IPS-15b (cell line): ENCODE data around the gene UAP1.

Experiments
- H3K27me3 ChIP-seq: one replicate; pipeline ENCODE4 v1.6.1; 2013; ENCODE audit warnings: low read length; ENCODE audit not compliant: control insufficient read depth, insufficient read depth
- H3K36me3 ChIP-seq: one replicate; pipeline ENCODE4 v1.6.1; 2013; ENCODE audit warnings: low read length; ENCODE audit not compliant: control insufficient read depth, insufficient read depth
- H3K4me1 ChIP-seq: one replicate; pipeline ENCODE4 v1.6.1; 2013; ENCODE audit warnings: mild to moderate bottlenecking, low read length; ENCODE audit not compliant: control insufficient read depth, insufficient read depth
- H3K4me3 ChIP-seq: one replicate; pipeline ENCODE4 v1.5.1; 2013; ENCODE audit warnings: low read depth, low read length
- H3K9ac ChIP-seq: one replicate; pipeline ENCODE4 v1.6.1; 2013; ENCODE audit warnings: low read depth, mild to moderate bottlenecking, low read length
- H3K9me3 ChIP-seq: one replicate; pipeline ENCODE4 v1.6.1; 2013; ENCODE audit warnings: mild to moderate bottlenecking, low read length; ENCODE audit not compliant: control insufficient read depth, insufficient read depth

The UAP1 gene

DNA sequence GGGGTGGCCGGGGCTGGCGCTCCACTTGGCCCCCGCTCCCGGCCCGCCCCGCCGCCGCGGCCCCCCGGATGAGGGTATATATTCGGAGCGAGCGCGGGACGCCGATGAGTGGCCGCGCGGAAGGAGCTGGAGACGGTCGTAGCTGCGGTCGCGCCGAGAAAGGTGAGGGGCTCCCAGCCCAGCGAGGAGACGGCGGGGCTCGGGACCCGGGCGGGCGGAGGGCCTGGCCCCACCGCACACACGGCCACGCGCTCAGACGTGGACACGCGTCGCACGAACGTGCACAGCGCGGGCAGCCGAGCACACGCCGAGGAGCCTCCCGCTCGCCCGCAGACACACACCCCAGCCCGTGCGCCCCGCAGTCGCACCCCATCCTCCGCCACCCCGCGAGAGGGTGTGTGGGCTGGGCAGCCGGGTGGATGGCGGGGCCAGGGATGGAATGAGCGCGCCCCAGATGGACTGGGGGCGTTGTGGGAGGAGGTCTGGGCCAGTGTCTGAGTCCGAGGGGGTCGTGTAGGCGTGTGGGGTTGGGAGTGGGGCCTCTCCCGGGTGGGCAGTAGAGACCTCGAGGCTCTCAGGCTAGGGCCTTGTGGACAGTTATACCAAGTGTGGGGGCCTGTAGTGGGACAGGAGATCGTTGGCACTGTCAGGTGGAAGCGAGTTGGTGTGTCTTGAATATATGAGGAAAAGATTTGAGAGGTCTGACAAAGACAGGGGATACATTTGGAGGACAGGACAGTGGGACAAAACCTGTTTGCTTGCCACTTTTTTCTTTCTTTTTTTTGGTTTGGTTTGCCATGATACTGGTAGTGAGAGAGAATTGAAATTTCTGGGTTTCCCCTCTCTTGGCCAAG is at the start of gene UAP1:
TSS of gene UAP1 (plus strand) at position 107 of the 854 bp plus-strand sequence. CDS start 4,347 bp downstream, outside the sequence.
- peak within 1 kb of the TSS; percentile 81 for H3K9ac ChIP-seq

GRCh38 chr1:162527314-162527713 is 34.2 kb upstream of the UAP1 start:
- Histone ChIP-seq H3K9me3 (no peaks in the 10 kb centered on the region), H3K36me3 (peaks cover 3% of the 10 kb centered on the region), H3K4me1 (peaks cover 5% of the 10 kb centered on the region), H3K9ac (no peak overlapping the region), H3K4me3 (no peak overlapping the region), H3K27me3 (no peaks in the 10 kb centered on the region)

More for the DNA sequence above, at the start of gene UAP1:
- no peaks in the 10 kb centered on the region for H3K9me3 ChIP-seq
- peaks cover 8% of the 10 kb centered on the region for H3K27me3 ChIP-seq
- H3K4me3 ChIP-seq, result peak within 1 kb of the TSS; percentile 76
- no peaks in the 10 kb centered on the region for H3K36me3 ChIP-seq
- no peaks in the 10 kb centered on the region for H3K4me1 ChIP-seq

- no peak overlapping the region for H3K4me3 ChIP-seq
- no peaks in the 10 kb centered on the region for H3K27me3 ChIP-seq
- H3K4me1 ChIP-seq, result peaks cover 5% of the 10 kb centered on the region
- H3K9ac ChIP-seq, result no peak overlapping the region
- no peaks in the 10 kb centered on the region for H3K9me3 ChIP-seq
- H3K36me3 ChIP-seq, result no peaks in the 10 kb centered on the region
These were observed 31.1 kb upstream of the UAP1 start for GRCh38 chr1:162530307-162530987.

- H3K36me3 ChIP-seq, result no peaks in the 10 kb centered on the region
- no peak overlapping the region for H3K4me3 ChIP-seq
- H3K27me3 ChIP-seq, result no peaks in the 10 kb centered on the region
- no peak overlapping the region for H3K9ac ChIP-seq
- no peaks in the 10 kb centered on the region for H3K9me3 ChIP-seq
- H3K4me1 ChIP-seq, result peaks cover 5% of the 10 kb centered on the region
These were observed 30.6 kb upstream of the UAP1 start for GRCh38 chr1:162530988-162531319.

DNA sequence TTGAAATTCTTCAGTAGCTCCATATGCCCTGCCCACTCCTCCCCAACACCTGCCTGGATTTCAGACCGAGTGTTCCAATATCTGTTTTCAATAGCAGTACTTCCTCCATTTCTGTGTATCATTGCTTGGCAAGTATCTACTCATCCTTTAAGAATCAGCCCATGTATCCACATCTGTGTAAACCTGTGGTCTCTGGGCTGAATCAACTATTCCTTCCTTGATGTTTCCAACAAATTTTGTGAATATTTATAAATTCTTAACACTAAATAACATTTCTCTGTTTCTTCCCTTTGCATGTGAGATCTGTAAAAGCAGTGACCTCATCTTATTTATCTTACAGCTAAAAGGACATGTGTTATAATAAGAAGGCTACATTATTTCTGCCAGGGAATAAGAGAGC is 26.0 kb upstream of the UAP1 start:
- Histone ChIP-seq H3K9me3 (no peaks in the 10 kb centered on the region), H3K27me3 (no peaks in the 10 kb centered on the region), H3K4me3 (no peak overlapping the region), H3K9ac (no peak overlapping the region), H3K36me3 (no peaks in the 10 kb centered on the region), H3K4me1 (peaks cover 4% of the 10 kb centered on the region)

DNA sequence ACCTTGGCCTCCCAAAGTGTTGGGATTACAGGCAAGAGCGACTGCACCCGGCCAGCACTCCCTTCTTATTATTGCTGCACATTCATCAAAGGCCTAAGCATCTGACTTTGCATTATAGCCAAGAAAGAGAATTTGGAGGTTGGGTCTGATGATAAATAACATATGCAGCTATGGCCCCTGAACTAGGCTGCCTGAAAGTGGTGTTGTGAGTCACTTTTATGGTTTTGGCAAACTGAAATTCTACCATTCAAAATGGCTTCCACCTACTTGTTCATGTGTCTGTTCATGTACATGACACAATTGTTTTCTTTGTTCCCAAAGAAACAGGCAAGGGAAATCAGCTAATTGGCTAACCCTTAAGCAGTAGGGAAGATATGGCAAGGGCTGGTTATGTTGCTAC is 25.0 kb upstream of the UAP1 start:
- Histone ChIP-seq H3K9me3 (no peaks in the 10 kb centered on the region), H3K4me1 (no peaks in the 10 kb centered on the region), H3K4me3 (no peak overlapping the region), H3K36me3 (no peaks in the 10 kb centered on the region), H3K27me3 (no peaks in the 10 kb centered on the region), H3K9ac (no peak overlapping the region)

- no peaks in the 10 kb centered on the region for H3K4me1 ChIP-seq
- no peaks in the 10 kb centered on the region for H3K9me3 ChIP-seq
- H3K36me3 ChIP-seq, result no peaks in the 10 kb centered on the region
- H3K9ac ChIP-seq, result no peak overlapping the region
- no peaks in the 10 kb centered on the region for H3K27me3 ChIP-seq
- H3K4me3 ChIP-seq, result no peak overlapping the region
These were observed 24.3 kb upstream of the UAP1 start for GRCh38 chr1:162537216-162537615.

DNA sequence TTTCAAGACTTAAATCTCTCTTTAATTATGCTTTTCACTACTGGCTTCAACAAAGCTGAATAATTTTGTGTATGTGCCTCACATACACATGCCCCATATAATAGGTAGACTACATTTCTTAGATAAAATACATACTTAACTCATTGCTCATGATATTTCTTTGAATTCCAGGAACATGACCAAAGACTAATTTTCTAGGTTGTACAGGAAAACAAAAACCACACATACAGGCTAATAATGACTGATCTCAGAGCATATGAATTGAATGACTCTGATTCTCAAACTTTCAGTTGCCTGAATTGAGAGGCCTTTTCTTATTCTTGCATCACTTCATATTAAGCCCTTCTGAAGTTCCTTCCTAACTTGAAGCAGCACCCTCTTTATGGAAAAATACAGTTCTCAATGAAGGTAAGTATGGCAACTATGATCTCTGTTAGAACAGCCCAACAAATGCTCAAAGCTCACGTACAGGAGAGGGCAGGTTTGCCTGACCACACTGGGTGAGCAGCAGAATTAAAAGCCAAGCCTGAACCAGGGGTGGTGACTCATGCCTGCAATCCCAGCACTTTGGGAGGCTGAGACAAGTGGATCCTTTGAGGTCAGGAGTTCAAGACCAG is 22.6 kb upstream of the UAP1 start:
- Histone ChIP-seq H3K4me1 (no peaks in the 10 kb centered on the region), H3K9ac (no peak overlapping the region), H3K4me3 (no peak overlapping the region), H3K27me3 (no peaks in the 10 kb centered on the region), H3K9me3 (no peaks in the 10 kb centered on the region), H3K36me3 (no peaks in the 10 kb centered on the region)

DNA sequence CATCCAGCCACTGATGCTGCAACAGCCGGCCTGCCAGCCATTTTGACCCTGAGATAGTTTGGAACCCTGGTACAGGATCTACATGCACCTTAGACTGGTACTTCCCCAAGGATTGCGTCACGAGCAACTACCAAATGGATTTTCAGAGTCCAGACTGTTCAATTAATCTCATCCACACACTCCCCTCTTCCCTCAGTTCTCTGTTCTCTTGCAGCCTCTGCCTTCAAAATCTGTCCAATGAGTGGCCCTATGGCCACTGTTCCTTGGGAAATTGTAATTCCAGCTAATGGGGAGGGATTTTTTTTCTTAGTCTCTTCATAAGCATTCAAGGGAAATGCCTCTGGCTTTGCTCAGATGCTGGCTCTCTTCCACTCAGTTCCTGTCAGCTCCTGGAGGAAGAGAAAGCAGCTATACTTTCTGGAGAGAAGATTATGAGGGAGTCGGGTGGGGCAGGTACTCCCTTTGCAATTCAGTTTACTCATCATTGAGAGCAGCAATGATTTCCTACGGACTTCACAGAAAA is 19.8 kb upstream of the UAP1 start:
- H3K4me3 ChIP-seq, result no peak overlapping the region
- no peak overlapping the region for H3K9ac ChIP-seq
- no peaks in the 10 kb centered on the region for H3K36me3 ChIP-seq
- no peaks in the 10 kb centered on the region for H3K4me1 ChIP-seq
- H3K27me3 ChIP-seq, result no peaks in the 10 kb centered on the region
- H3K9me3 ChIP-seq, result no peaks in the 10 kb centered on the region

- Histone ChIP-seq H3K36me3 (no peaks in the 10 kb centered on the region), H3K27me3 (no peaks in the 10 kb centered on the region), H3K4me1 (no peaks in the 10 kb centered on the region), H3K9ac (no peak overlapping the region), H3K4me3 (no peak overlapping the region), H3K9me3 (no peaks in the 10 kb centered on the region)
These were observed 18.3 kb upstream of the UAP1 start for GRCh38 chr1:162543228-162543627.

- Histone ChIP-seq H3K9ac (no peak overlapping the region), H3K36me3 (no peaks in the 10 kb centered on the region), H3K27me3 (no peaks in the 10 kb centered on the region), H3K4me1 (no peaks in the 10 kb centered on the region), H3K9me3 (no peaks in the 10 kb centered on the region), H3K4me3 (no peak overlapping the region)
These were observed 13.4 kb upstream of the UAP1 start for GRCh38 chr1:162548170-162548569.
